Duodenal mucosa (tissue), 2 donors: ENCODE measurements around the gene TTLL10.

ENCODE experiments used
- H3K27ac ChIP-seq: one replicate; pipeline ENCODE4 v1.7.0; 2013; ENCODE audit warnings: low read depth, low read length
- H3K27me3 ChIP-seq, 2 donors: one replicate each; pipeline ENCODE4 v1.7.0; 2013; ENCODE audit warnings: low read length in 2 of 2, control low read depth in 1 of 2; ENCODE audit not compliant: insufficient read depth in 2 of 2, control insufficient read depth in 1 of 2
- H3K36me3 ChIP-seq, 2 donors: one replicate each; pipeline ENCODE4 v1.7.0; 2013; ENCODE audit warnings: low read length in 2 of 2, control low read depth in 1 of 2; ENCODE audit not compliant: insufficient read depth in 2 of 2, control insufficient read depth in 1 of 2
- H3K4me1 ChIP-seq, 2 donors: one replicate each; pipeline ENCODE4 v1.7.0; 2013; ENCODE audit warnings: low read length in 2 of 2, control low read depth in 1 of 2; ENCODE audit not compliant: insufficient read depth in 2 of 2, control insufficient read depth in 1 of 2
- H3K4me3 ChIP-seq, 2 donors: one replicate each; pipeline ENCODE4 v1.7.0; 2013; ENCODE audit warnings: low read length in 2 of 2, low read depth in 1 of 2
- H3K9ac ChIP-seq, 2 donors: one replicate each; pipeline ENCODE4 v1.7.0; 2013; ENCODE audit warnings: low read length in 2 of 2, low read depth in 1 of 2
- H3K9me3 ChIP-seq, 2 donors: one replicate each; pipeline ENCODE4 v1.7.0; 2013; ENCODE audit warnings: low read length in 2 of 2, control low read depth in 1 of 2; ENCODE audit not compliant: control insufficient read depth in 1 of 2

Gene TTLL10

DNA sequence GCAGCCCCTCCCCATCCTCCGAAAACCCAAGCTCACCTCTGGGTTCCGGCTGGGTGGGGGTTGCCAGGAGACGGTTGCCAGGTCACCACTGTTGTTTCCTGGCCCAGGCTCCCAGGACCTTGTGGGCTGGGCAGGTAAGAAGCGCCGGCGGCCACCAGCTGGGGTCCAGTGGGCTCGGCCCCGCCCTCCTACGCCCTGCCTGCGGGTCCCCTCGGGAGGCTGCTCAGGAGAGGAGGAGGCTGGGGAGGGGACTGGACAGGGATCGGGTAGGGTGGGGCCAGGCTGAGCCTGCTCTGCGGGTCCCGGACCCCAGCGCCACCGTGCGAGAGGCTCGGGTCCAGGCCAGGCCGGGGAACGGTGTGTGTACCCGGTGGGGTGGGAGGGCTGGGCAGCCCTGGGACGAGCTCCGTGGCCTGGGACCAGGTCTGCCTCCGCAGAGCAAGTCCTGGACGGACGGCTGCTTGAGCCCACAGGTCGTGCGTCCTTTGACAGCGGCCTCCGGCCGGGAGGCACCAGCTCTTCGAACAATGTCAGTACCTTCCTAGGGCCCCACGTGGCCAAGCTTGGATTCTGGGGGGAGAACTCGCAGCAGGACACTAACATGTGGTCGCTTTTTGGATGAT is at the start of gene TTLL10:
TSS of gene TTLL10 (plus strand) at position 88 of the 623 bp plus-strand sequence. CDS start 5,336 bp downstream, outside the sequence.
- Histone ChIP-seq H3K9ac (no peak within 1 kb of the TSS), H3K36me3 (peaks cover 0 to 4% of the 10 kb centered on the region in 2 donors), H3K9me3 (no peaks in the 10 kb centered on the region), H3K27me3 (peaks cover 0 to 4% of the 10 kb centered on the region in 2 donors), H3K27ac (no peak within 1 kb of the TSS), H3K4me3 (no peak within 1 kb of the TSS), H3K4me1 (peaks cover 0 to 3% of the 10 kb centered on the region in 2 donors)

- H3K27ac ChIP-seq, result peak overlapping the region; percentile 87
- H3K9me3 ChIP-seq, result no peaks in the 10 kb centered on the region
- peaks cover 39 to 52% of the 10 kb centered on the region in 2 donors for H3K4me1 ChIP-seq
- H3K9ac ChIP-seq, result peak overlapping the region in 1 of 2 donors; percentile 25
- no peaks in the 10 kb centered on the region for H3K27me3 ChIP-seq
- peak overlapping the region in 1 of 2 donors; percentile 38 for H3K4me3 ChIP-seq
- no peaks in the 10 kb centered on the region for H3K36me3 ChIP-seq
These were observed 49.2 kb upstream of the TTLL10 start for GRCh38 chr1:1124508-1124785.

DNA sequence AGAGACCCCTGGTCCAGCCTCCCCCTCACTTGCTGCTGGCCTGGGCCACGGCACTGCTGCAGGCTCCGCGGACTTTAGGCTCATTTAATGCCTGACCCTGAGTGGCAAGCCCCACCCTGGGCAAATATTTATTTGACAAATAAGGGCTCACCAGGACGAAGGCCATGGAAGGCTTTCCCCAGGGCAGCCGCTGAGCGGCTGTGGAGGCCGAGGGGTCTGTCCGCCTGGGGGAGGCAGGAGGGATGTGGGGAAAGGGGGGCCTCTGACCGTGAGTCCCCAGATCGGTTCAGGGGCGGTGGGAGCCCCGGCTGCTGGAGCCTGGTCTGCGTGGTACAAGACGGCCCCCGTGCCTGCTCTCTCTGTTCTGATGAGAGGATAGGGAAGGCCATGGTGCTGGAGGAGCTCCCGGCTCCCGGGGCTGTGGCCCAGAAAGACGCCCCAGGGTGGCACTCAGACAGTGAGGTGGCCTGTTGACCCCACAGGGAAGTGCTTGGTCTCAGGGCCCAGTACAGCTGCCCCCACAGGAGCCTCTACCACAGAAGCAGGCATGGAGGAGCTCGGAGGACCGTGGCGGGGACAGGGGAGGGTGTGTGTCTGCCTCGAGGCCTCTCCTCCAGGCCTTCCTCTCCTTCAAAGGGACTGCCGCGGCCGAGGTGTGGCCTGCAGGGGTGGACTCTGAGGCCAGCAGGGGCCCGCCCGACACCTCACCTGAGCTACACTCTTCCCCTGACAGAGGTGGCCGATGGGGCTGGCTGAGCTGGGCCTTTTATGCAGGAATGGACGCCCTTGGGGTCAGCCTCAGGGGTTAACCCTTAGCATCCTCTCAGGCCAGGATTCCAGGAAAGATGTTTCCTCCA is 48.7 kb upstream of the TTLL10 start:
- H3K9me3 ChIP-seq, result no peaks in the 10 kb centered on the region
- H3K4me1 ChIP-seq, result peaks cover 39 to 52% of the 10 kb centered on the region in 2 donors
- H3K4me3 ChIP-seq, result peak overlapping the region; percentile 29 to 38
- H3K27me3 ChIP-seq, result no peaks in the 10 kb centered on the region
- no peaks in the 10 kb centered on the region for H3K36me3 ChIP-seq
- peak overlapping the region; percentile 87 for H3K27ac ChIP-seq
- peak overlapping the region; percentile 30 to 56 for H3K9ac ChIP-seq

GRCh38 chr1:1125945-1126344 is 47.7 kb upstream of the TTLL10 start:
- H3K4me1 ChIP-seq, result peaks cover 39 to 50% of the 10 kb centered on the region in 2 donors
- no peaks in the 10 kb centered on the region for H3K27me3 ChIP-seq
- H3K9me3 ChIP-seq, result no peaks in the 10 kb centered on the region
- H3K9ac ChIP-seq, result peak overlapping the region in 1 of 2 donors; percentile 56
- H3K27ac ChIP-seq, result no peak overlapping the region
- no peak overlapping the region for H3K4me3 ChIP-seq
- no peaks in the 10 kb centered on the region for H3K36me3 ChIP-seq

DNA sequence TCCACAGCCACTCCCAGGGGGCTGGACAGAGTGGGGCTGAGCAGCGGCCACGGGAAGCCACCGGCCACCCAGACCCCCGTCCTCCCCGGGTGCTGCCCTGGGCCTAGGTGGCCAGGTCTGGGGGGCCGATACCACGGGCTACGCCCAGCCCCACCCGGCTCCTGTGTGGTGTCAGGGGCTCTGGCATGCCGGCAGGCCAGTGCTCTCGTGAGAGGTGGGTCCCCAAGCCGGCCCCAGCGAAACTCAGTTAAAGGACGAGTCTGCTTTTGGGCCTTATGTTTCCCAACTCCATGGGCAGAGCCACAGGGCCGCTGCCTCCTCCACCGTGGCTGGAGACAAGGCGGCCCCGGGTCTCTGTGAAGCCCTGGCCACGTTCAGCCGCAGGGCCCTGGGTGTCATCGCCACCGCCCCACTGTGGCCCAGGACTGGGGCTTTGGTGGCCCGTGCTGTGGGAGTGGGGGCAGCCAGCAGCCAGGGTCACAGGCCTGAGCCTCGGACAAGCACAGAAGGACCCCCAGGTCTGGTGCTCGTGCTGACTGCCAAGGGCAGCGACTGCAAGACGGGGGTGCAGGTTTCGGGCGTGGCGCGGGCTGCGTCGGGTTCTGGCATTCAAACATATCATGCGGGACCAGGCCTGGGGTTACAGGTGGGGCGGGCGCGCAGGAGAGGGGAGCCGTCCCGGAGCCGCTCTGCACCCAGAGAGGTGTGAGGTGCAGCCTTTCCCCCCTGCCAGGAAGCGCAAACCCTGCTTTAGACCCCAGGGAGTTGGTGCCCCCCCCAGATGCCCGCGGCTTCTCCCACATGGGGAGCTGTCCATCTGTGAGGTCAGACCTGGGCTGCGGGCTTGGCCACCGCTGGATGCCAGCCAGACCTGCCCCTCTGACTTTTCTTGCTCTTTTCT is 45.9 kb upstream of the TTLL10 start:
- Histone ChIP-seq H3K4me1 (peaks cover 38 to 47% of the 10 kb centered on the region in 2 donors), H3K36me3 (no peaks in the 10 kb centered on the region), H3K27ac (peak overlapping the region; percentile 65), H3K27me3 (no peaks in the 10 kb centered on the region), H3K9ac (peak overlapping the region; percentile 84 to 90), H3K4me3 (peak overlapping the region; percentile 73 to 75), H3K9me3 (no peaks in the 10 kb centered on the region)

DNA sequence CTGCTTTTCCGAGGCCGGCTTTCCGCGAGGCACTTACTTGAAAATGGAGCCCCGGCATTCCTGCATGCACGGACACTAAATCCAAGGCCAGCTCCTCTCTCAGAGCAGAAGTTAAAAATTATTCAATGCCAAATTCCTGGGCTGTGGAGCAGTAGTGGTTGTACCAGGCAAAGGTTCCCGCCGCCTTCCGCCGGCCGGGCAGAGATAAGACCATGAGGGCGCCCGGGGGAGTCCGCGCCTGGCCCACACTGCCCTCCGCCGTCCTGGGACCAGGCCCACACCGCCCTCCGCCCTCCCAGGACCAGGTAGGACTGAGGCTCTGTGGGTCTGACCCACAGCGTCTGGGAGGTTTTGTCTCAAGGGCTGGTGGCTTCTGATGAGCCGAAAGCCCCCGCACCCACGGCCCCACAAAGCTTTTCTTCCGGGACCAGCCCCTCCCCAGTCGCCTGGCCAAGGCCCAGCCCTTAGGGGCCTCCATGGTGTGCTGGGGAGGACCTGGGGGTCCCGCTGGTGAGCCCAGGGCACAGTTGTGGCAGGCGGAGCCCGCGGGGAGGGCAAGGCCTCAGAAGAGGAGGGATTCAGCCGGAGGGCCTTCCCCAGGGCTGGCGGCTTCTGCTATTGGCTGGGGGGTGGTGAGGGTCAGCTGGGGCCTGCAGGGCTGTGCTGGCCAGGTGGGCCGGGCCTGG is 45.1 kb upstream of the TTLL10 start:
- H3K4me3 ChIP-seq, result peak overlapping the region; percentile 73 to 75
- peak overlapping the region; percentile 65 for H3K27ac ChIP-seq
- no peaks in the 10 kb centered on the region for H3K9me3 ChIP-seq
- no peaks in the 10 kb centered on the region for H3K27me3 ChIP-seq
- peak overlapping the region; percentile 84 to 90 for H3K9ac ChIP-seq
- no peaks in the 10 kb centered on the region for H3K36me3 ChIP-seq
- peaks cover 35 to 44% of the 10 kb centered on the region in 2 donors for H3K4me1 ChIP-seq

GRCh38 chr1:1129381-1129821 is 44.3 kb upstream of the TTLL10 start:
- H3K9me3 ChIP-seq, result no peaks in the 10 kb centered on the region
- no peaks in the 10 kb centered on the region for H3K36me3 ChIP-seq
- H3K27ac ChIP-seq, result peak overlapping the region; percentile 65
- peak overlapping the region; percentile 73 to 75 for H3K4me3 ChIP-seq
- peaks cover 34 to 41% of the 10 kb centered on the region in 2 donors for H3K4me1 ChIP-seq
- H3K27me3 ChIP-seq, result no peaks in the 10 kb centered on the region
- H3K9ac ChIP-seq, result peak overlapping the region; percentile 84 to 90

GRCh38 chr1:1130206-1131120 is 43.2 kb upstream of the TTLL10 start:
- H3K9me3 ChIP-seq, result no peaks in the 10 kb centered on the region
- H3K4me1 ChIP-seq, result peaks cover 30 to 42% of the 10 kb centered on the region in 2 donors
- peak overlapping the region; percentile 71 for H3K27ac ChIP-seq
- peak overlapping the region; percentile 79 to 90 for H3K9ac ChIP-seq
- no peaks in the 10 kb centered on the region for H3K27me3 ChIP-seq
- no peaks in the 10 kb centered on the region for H3K36me3 ChIP-seq
- peak overlapping the region; percentile 65 to 67 for H3K4me3 ChIP-seq
